ENCODE results near the gene SLC27A3.

DNA sequence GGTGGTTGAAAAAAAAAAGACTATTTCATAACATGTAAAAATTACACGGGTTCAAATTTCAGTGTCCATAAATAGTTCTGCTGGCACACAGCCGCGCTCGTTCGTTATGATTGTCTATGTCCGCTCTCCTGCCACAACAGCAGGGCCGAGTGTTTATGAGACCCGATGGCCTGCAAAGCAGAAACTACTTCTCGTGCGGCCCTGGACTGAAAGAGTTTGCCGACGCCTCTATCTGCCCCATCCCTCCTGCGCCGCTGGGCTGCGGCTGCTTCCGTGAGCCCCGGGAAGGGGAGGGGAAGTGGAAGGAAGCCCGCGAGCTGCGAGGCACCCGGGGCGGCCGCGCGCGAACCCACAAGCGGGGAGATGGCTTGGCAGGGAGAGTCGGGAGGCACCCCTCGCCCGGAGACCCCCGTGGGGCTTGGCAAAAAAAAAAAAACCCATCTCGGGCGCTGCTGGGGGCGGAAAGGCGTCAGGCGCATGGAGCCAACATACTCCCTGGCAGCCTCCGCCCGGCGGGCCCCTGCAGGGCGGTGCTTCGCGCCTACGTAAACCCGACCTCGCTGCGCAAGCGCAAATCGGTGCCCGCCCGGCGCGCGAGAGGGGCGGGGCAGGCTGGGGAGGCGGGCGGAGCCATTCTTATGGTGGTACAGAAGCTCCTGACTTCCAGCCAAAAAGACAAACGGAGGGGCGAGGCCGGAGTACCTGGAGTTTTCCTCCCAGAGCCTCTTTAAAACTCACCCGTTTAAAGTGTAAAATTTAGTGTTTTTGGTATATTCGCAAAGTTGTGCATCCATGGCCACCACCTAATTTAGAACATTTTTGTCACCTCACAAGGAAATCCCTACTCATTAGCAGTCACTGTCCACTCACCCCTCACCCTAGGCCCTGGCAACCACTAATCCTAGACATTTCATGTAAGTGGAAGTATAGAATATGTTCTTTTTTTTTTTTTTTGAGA lies 8.3 kb downstream of the SLC27A3 start:
- TF ChIP-seq EZH2phosphoT487 (IDR thresholded peaks at IDR 0.05; ENCODE audit: borderline replicate concordance, low read depth, low read length), result no peak
- TF ChIP-seq, protein P1, sequence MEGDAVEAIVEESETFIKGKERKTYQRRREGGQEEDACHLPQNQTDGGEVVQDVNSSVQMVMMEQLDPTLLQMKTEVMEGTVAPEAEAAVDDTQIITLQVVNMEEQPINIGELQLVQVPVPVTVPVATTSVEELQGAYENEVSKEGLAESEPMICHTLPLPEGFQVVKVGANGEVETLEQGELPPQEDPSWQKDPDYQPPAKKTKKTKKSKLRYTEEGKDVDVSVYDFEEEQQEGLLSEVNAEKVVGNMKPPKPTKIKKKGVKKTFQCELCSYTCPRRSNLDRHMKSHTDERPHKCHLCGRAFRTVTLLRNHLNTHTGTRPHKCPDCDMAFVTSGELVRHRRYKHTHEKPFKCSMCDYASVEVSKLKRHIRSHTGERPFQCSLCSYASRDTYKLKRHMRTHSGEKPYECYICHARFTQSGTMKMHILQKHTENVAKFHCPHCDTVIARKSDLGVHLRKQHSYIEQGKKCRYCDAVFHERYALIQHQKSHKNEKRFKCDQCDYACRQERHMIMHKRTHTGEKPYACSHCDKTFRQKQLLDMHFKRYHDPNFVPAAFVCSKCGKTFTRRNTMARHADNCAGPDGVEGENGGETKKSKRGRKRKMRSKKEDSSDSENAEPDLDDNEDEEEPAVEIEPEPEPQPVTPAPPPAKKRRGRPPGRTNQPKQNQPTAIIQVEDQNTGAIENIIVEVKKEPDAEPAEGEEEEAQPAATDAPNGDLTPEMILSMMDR (conservative IDR thresholded peaks at IDR 0.05; ENCODE audit: low read length), result peak; percentile 23; the same call in 1 of the 2 replicates
